Panc1 (cell line): ENCODE measurements around the gene MAP4K4.

Source experiments
- CTCF ChIP-seq: fragments of 450-650 bp; IDR thresholded peaks from 2 replicates; pipeline ENCODE4 v1.5.1; 2017; ENCODE audit warnings: mild to moderate bottlenecking
- POLR2AphosphoS5 ChIP-seq: IDR thresholded peaks from 2 replicates; pipeline ENCODE4 v1.6.1; 2012; ENCODE audit warnings: mild to moderate bottlenecking, low read depth, low read length, moderate library complexity
- REST ChIP-seq, 2 experiments: IDR thresholded peaks; 2 replicates each; pipeline ENCODE4 v1.6.1; 2011 to 2012; ENCODE audit warnings: low read depth in 2 of 2, control low read depth in 1 of 2, low read length in 1 of 2, mild to moderate bottlenecking in 1 of 2, moderate library complexity in 1 of 2; ENCODE audit not compliant: insufficient read depth in 1 of 2

DNA sequence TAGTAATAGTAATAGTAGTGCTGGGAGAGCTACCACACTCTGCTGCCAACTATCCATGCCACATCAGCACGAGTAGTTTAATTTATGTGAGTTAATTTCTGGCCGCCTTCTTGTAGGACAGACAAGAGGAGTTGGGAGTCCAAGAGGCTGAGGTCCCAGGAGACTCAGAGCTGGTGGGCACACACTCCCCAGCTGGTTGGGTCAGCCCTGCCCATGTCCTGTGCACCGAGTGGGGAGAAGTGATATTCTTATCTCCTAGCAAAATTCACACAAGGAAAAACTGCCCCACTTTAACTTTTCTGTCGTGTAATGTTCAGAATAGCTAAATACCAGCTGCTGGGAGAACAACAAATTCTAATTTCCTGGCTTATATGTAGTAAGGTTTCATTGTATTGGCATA is 15.2 kb upstream of the MAP4K4 start:
- no peak for TF ChIP-seq CTCF
- TF ChIP-seq POLR2AphosphoS5: no peak
- TF ChIP-seq REST (IDR thresholded peaks at IDR 0.05; ENCODE audit: insufficient read depth in 1 of 2, low read depth in 2 of 2, low read length in 1 of 2): no peak
